ENCODE data around the gene SORCS2. TPM values are rescaled to one million over a fixed set of nuclear protein-coding genes. Genes with fewer than 3 reads are reported as not detected.

SORCS2 gene
- total RNA-seq, 1 donor from 2014 or later: 5.2 TPM

DNA sequence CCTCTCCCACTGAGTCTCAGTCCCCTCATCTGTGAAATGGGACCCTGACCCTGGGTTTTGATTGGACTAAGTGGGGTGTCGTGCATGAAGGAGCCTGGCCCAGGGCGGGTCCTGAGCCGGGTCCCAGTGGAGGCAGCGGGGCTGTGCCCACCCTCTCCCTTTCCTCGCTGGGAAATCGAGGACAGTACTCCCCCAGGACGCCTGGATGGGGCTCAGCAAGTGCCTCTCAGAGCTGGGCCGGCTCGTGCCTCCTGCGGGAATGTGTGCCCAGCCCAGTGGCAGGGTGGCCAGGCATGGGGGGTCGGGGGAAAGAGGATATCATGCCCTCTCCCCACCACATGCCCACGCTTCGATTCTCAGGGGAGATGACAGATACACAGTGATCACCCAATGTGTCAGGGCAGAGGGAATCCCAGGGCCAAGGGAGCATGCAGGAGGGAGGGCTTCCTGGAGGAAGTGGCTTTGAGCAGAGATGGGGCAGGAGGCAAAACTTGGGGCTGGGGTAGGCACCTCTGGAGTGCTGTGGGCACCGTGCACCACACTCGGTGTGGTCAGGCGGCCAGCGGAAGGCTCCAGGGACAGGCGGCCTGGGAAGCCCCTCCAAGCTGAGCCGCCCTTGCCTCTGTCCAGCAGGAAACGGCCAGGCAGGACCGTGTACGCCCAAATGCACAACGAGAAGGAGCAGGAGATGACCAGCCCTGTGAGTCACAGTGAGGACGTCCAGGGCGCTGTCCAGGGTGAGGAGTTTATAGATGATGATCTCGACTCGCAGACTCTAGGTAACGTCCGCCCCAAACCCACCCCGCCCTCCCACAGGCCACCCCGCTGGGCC, 544.3 kb downstream of the SORCS2 start:
- Mint-ChIP-seq H3K27ac (no peak overlapping the region), H3K9me3 (no peaks in the 10 kb centered on the region), H3K27me3 (ENCODE audit: insufficient read depth, low read depth) (peaks cover 3% of the 10 kb centered on the region), H3K4me1 (no peaks in the 10 kb centered on the region), H3K4me3 (no peak overlapping the region), H3K36me3 (no peaks in the 10 kb centered on the region)
- H3K9me3 ChIP-seq (ENCODE audit: low read depth): no peaks in the 10 kb centered on the region
- no peak overlapping the region for H3K27ac ChIP-seq
- no peaks in the 10 kb centered on the region for H3F3A ChIP-seq (ENCODE audit: low read depth)
- H4K20me1 ChIP-seq (ENCODE audit: low read depth): no peaks in the 10 kb centered on the region
- no peaks in the 10 kb centered on the region for H3K4me1 ChIP-seq
- no peak overlapping the region for H3K4me2 ChIP-seq
- H3K79me2 ChIP-seq (ENCODE audit: low read depth): no peaks in the 10 kb centered on the region
- no peak overlapping the region for H3K9ac ChIP-seq
- no peaks in the 10 kb centered on the region for H3K27me3 ChIP-seq
- DNase-seq (ENCODE audit: low spot score): peak; percentile 41
- no peaks in the 10 kb centered on the region for H3K36me3 ChIP-seq
- no peak for TF ChIP-seq CTCF (IDR thresholded peaks at IDR 0.05)
- TF ChIP-seq EZH2phosphoT487 (IDR thresholded peaks at IDR 0.05): no peak
- TF ChIP-seq EZH2 (IDR thresholded peaks at IDR 0.05): no peak
- H3K4me3 ChIP-seq: no peak overlapping the region
- H2AFZ ChIP-seq (replicated peaks): no peak overlapping the region

GRCh38 chr4:7737268-7737645, 544.9 kb downstream of the SORCS2 start:
- Mint-ChIP-seq H3K4me1 (no peaks in the 10 kb centered on the region), H3K36me3 (no peaks in the 10 kb centered on the region), H3K4me3 (no peak overlapping the region), H3K27ac (no peak overlapping the region), H3K27me3 (ENCODE audit: insufficient read depth, low read depth) (peaks cover 3% of the 10 kb centered on the region), H3K9me3 (no peaks in the 10 kb centered on the region)
- Histone ChIP-seq H3K9me3 (ENCODE audit: low read depth) (no peaks in the 10 kb centered on the region), H3K4me3 (no peak overlapping the region), H3K4me2 (no peak overlapping the region), H3K9ac (no peak overlapping the region), H3F3A (ENCODE audit: low read depth) (no peaks in the 10 kb centered on the region), H3K27me3 (no peaks in the 10 kb centered on the region), H2AFZ (replicated peaks) (no peak overlapping the region), H4K20me1 (ENCODE audit: low read depth) (no peaks in the 10 kb centered on the region), H3K36me3 (no peaks in the 10 kb centered on the region), H3K27ac (no peak overlapping the region), H3K4me1 (no peaks in the 10 kb centered on the region), H3K79me2 (ENCODE audit: low read depth) (no peaks in the 10 kb centered on the region)
- no peak for TF ChIP-seq EZH2phosphoT487 (IDR thresholded peaks at IDR 0.05)
- no peak for TF ChIP-seq CTCF (IDR thresholded peaks at IDR 0.05)
- TF ChIP-seq EZH2 (IDR thresholded peaks at IDR 0.05): no peak
- no peak for DNase-seq (ENCODE audit: low spot score)

DNA sequence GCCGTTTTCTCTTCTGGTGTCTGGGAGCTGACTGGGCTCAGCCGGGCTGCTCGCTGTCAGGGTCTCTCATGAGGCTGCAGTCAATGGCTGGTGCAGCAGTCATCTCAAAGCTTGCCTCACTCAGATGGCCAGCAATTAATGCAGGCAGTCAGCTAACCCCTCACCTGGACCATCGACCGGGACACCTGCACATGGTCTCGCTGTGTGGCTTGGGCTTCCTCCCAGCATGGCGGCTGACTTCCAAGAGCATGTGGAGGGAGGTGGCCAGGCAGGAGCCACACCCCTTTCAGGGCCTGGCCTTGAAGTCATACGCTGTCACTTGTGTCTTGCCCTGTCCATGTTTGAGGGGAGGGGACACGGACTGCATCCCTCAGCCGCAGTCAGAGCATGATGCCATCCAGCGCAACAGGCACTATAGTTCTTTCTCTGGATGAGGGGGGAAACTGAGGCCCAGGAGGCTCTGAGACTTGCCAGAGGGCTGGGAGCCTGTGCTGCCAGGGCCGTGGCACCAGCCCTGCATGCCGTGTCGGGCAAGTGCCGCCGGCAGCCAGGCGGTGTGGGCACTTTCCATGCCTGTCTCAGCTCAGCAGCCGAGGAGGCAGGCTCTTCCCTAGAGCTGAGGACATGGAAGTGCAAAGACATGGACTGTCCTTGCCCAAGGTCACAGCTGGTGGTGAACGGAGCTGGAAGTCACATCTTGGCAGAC, 545.6 kb downstream of the SORCS2 start:
- DNase-seq (ENCODE audit: low spot score): no peak
- TF ChIP-seq EZH2 (IDR thresholded peaks at IDR 0.05): no peak
- TF ChIP-seq EZH2phosphoT487 (IDR thresholded peaks at IDR 0.05): no peak
- TF ChIP-seq CTCF (IDR thresholded peaks at IDR 0.05): no peak
- H3K4me3 ChIP-seq: no peak overlapping the region
- H3K79me2 ChIP-seq (ENCODE audit: low read depth): no peaks in the 10 kb centered on the region
- Mint-ChIP-seq H3K4me3 (no peak overlapping the region), H3K27ac (no peak overlapping the region), H3K27me3 (ENCODE audit: insufficient read depth, low read depth) (peaks cover 3% of the 10 kb centered on the region), H3K36me3 (no peaks in the 10 kb centered on the region), H3K4me1 (no peaks in the 10 kb centered on the region), H3K9me3 (no peaks in the 10 kb centered on the region)
- no peaks in the 10 kb centered on the region for H4K20me1 ChIP-seq (ENCODE audit: low read depth)
- H3K27me3 ChIP-seq: no peaks in the 10 kb centered on the region
- no peak overlapping the region for H2AFZ ChIP-seq (replicated peaks)
- no peak overlapping the region for H3K4me2 ChIP-seq
- no peaks in the 10 kb centered on the region for H3K36me3 ChIP-seq
- H3K4me1 ChIP-seq: no peaks in the 10 kb centered on the region
- no peak overlapping the region for H3K9ac ChIP-seq
- no peaks in the 10 kb centered on the region for H3K9me3 ChIP-seq (ENCODE audit: low read depth)
- no peak overlapping the region for H3K27ac ChIP-seq
- no peaks in the 10 kb centered on the region for H3F3A ChIP-seq (ENCODE audit: low read depth)

Data from neural progenitor cell (in vitro differentiated cells).